Thyroid gland (tissue), 4 donors: ENCODE measurements around the gene GSG1L. TPM values are rescaled to one million over a fixed set of nuclear protein-coding genes. Genes with fewer than 3 reads are reported as not detected.

Source experiments
- DNase-seq, 2 donors: peaks; one replicate each; pipeline ENCODE4 v3.0.0-alpha.2; 2019
- H3K27ac ChIP-seq, 3 donors: fragments of 200-600 bp; sonication (generic); 1 replicate in 2 of 3; 2 replicates in 1 of 3; pipeline ENCODE4 v1.5.1; 2016 to 2019; ENCODE audit warnings: mild to moderate bottlenecking in 1 of 3, moderate library complexity in 1 of 3
- H3K27me3 ChIP-seq: fragments of 200-600 bp; sonication (generic); one replicate; pipeline ENCODE4 v1.5.1; 2019
- H3K36me3 ChIP-seq, 2 donors: fragments of 200-600 bp; sonication (generic); one replicate each; pipeline ENCODE4 v1.5.1; 2016 to 2019
- H3K4me1 ChIP-seq, 2 donors: fragments of 200-600 bp; sonication (generic); one replicate each; pipeline ENCODE4 v1.5.1; 2017 to 2019
- H3K4me3 ChIP-seq, 3 donors: fragments of 200-600 bp; sonication (generic); replicated peaks in 1 of 3; 1 replicate in 2 of 3; 2 replicates in 1 of 3; pipeline ENCODE4 v1.5.1; 2016; ENCODE audit warnings: mild to moderate bottlenecking in 1 of 3
- H3K9me3 ChIP-seq: fragments of 200-600 bp; sonication (generic); one replicate; pipeline ENCODE4 v1.5.1; 2017
- POLR2A ChIP-seq, 2 donors: fragments of 450-650 bp; IDR thresholded peaks; one replicate each; pipeline ENCODE4 v1.6.1; 2017; ENCODE audit warnings: antibody characterized with exemption in 2 of 2, mild to moderate bottlenecking in 2 of 2, moderate library complexity in 1 of 2
- WGBS, 2 donors: methylation state at CpG; one replicate each; pipeline ENCODE4 v1.1.5; 2017; 5-methylcytosine and 5-hydroxymethylcytosine counted together
- intact Hi-C: fragments of 100-400 bp; cut with DNase I; formaldehyde crosslinking; loops from one replicate; pipeline ENCODE4 v1.15.1; 2023
- total RNA-seq, 4 donors: library from RNA; depleted of rRNA; stranded (reverse); fragments of >200 nt; gene quantifications; one replicate each; pipeline ENCODE4 v1.2.3, GENCODE V29; 2016
- TF ChIP-seq, protein P1 (sequence below), 6 experiments: fragments of 200-600 bp in 3 of 6; fragments of 450-650 bp in 3 of 6; sonication (generic) in 3 of 6; IDR thresholded peaks; one replicate each; pipeline ENCODE4 v1.5.1; 2016 to 2019; ENCODE audit warnings: antibody characterized with exemption in 6 of 6, mild to moderate bottlenecking in 2 of 6, inconsistent platforms in 1 of 6, moderate library complexity in 1 of 6

The GSG1L gene
- total RNA-seq, 4 donors from 2014 or later = not detected

DNA sequence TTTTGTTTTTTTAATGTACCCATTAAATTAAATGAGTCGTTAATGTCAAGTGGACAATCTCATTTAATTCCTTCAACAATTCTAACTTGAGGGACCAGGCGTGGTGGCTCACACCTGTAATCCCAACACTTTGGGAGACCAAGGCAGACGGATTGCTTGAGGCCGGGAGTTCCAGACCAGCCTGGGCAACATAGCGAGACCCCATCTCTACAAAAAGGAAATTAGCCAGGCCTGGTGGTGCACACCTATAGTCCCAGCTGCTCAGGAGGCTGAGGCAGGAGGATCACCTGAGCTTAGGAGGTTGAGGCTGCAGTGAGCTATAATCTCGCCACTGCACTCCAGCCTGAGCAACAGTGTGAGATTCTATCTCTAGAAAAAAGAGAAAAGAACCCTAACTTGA, 20.7 kb upstream of the GSG1L start:
- Histone ChIP-seq H3K36me3 (no peaks in the 10 kb centered on the region), H3K9me3 (no peaks in the 10 kb centered on the region), H3K27me3 (no peaks in the 10 kb centered on the region), H3K4me3 (no peak overlapping the region), H3K27ac (no peak overlapping the region), H3K4me1 (no peaks in the 10 kb centered on the region)
- 95% methylated on average over 6 of the region's 6 CpGs for WGBS, 2 donors
- DNase-seq = no peak
- TF ChIP-seq POLR2A (IDR thresholded peaks at IDR 0.05) = no peak
- TF ChIP-seq, protein P1, sequence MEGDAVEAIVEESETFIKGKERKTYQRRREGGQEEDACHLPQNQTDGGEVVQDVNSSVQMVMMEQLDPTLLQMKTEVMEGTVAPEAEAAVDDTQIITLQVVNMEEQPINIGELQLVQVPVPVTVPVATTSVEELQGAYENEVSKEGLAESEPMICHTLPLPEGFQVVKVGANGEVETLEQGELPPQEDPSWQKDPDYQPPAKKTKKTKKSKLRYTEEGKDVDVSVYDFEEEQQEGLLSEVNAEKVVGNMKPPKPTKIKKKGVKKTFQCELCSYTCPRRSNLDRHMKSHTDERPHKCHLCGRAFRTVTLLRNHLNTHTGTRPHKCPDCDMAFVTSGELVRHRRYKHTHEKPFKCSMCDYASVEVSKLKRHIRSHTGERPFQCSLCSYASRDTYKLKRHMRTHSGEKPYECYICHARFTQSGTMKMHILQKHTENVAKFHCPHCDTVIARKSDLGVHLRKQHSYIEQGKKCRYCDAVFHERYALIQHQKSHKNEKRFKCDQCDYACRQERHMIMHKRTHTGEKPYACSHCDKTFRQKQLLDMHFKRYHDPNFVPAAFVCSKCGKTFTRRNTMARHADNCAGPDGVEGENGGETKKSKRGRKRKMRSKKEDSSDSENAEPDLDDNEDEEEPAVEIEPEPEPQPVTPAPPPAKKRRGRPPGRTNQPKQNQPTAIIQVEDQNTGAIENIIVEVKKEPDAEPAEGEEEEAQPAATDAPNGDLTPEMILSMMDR (IDR thresholded peaks at IDR 0.05) = no peak
- intact Hi-C loops = no loop called here

DNA sequence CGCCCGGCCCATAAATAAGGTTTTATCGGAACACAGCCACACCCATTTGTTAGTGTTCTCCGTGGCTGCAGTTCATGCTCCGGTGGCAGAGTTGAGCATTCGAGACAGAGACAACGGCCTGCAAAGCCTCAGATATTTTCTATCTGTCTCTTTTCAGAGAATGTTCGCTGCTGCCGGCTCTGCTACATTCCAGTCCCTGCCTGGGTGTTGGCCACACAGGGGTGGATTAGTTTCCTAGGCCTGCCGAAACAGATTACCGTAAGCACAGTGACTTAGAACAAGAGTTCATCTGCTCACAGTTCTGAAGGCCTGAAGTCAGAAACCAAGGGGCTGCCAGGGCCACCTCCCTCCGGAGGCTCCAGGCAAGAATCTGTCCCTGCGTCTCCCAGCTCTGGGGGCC, 19.1 kb upstream of the GSG1L start:
- Histone ChIP-seq H3K36me3 (no peaks in the 10 kb centered on the region), H3K27me3 (no peaks in the 10 kb centered on the region), H3K9me3 (no peaks in the 10 kb centered on the region), H3K27ac (no peak overlapping the region), H3K4me3 (no peak overlapping the region), H3K4me1 (no peaks in the 10 kb centered on the region)
- DNase-seq = no peak
- WGBS, 2 donors = 79 to 89% methylated on average over 9 to 13 of the region's 13 CpGs
- TF ChIP-seq, protein P1 (IDR thresholded peaks at IDR 0.05) = no peak
- TF ChIP-seq POLR2A (IDR thresholded peaks at IDR 0.05) = no peak
- intact Hi-C loops = no loop called here

DNA sequence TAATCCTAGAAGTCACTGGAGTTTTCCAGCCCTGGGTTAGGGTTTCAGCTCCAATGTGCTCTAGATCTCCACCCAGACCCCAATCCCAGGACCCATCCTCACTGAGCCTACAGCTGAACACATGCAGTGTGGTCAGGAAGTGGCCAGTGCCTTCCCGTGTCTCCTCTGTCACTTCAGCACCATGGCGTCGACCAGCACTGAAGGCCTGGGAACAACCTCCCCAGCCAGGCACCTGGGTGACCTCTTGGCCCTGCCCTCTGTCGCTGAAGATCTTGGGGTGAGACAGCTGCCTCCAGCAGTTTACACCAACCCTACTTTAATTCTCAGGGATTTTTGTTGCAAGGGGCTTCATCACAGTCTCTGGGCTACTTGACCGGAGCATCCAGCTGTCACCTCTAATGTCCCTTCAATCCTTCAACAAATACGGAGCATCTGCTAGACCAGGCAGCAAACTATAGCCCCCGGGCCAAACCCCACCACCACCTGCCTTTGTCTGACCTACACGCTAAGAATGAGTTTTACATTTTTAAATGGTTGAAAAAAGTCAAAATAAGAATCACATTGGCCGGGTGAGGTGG, 18.0 kb upstream of the GSG1L start:
- Histone ChIP-seq H3K27me3 (no peaks in the 10 kb centered on the region), H3K36me3 (no peaks in the 10 kb centered on the region), H3K4me1 (no peaks in the 10 kb centered on the region), H3K9me3 (no peaks in the 10 kb centered on the region), H3K4me3 (no peak overlapping the region), H3K27ac (no peak overlapping the region)
- no peak for TF ChIP-seq POLR2A (IDR thresholded peaks at IDR 0.05)
- TF ChIP-seq, protein P1 (IDR thresholded peaks at IDR 0.05) = no peak
- no peak for DNase-seq
- intact Hi-C loops = no loop called here
- WGBS, 2 donors = 79 to 84% methylated on average over 9 of the region's 9 CpGs

DNA sequence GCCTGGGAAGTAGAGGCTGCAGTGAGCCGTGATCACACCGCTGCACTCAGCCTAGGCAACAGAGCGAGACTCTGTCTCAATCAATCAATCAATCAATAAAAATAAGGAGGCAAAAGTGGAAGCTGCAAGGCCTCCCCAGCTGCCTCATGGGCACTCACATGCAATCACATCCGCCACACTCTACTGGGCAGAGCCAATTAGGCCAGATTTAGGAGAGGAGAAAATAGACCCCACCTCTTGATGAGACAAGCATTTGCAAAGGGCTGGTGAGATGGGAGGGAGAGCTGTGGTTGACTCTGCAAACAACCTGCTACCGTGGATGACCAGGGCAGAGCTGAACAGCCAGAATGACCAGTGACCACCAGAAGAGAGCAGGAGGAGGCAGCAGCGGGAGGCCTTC, 14.7 kb upstream of the GSG1L start:
- no peaks in the 10 kb centered on the region for H3K9me3 ChIP-seq
- H3K4me1 ChIP-seq = no peaks in the 10 kb centered on the region
- H3K27me3 ChIP-seq = no peaks in the 10 kb centered on the region
- WGBS, 2 donors = 73 to 81% methylated on average over 6 of the region's 6 CpGs
- TF ChIP-seq, protein P1 (IDR thresholded peaks at IDR 0.05) = no peak
- no peak for TF ChIP-seq POLR2A (IDR thresholded peaks at IDR 0.05)
- intact Hi-C loops = no loop called here
- no peak overlapping the region for H3K4me3 ChIP-seq
- H3K27ac ChIP-seq = no peak overlapping the region
- H3K36me3 ChIP-seq = no peaks in the 10 kb centered on the region
- no peak for DNase-seq

DNA sequence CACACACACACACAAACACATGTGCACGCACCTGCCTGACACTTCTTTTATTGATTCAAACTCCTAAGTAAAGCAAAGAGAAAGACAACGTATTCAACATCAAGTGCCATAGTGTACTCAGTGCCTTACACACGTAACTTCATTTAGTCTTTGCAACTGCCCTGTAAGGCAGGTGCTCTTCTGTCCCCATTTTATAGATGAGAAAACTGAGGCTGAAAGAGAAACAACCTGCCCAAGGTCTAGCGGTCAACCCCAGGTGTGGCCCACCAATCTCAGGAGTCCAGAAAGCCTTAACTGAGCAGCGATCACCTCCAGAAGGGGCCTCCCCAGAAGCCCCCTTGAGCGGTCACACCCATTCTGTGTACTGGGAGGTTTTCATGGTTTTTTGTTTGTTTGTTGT, 10.3 kb upstream of the GSG1L start:
- H3K4me1 ChIP-seq = no peaks in the 10 kb centered on the region
- no peak overlapping the region for H3K27ac ChIP-seq
- 93 to 95% methylated on average over 6 of the region's 6 CpGs for WGBS, 2 donors
- no peaks in the 10 kb centered on the region for H3K9me3 ChIP-seq
- no peak overlapping the region for H3K4me3 ChIP-seq
- no peaks in the 10 kb centered on the region for H3K27me3 ChIP-seq
- intact Hi-C loops = no loop called here
- no peak for DNase-seq
- TF ChIP-seq, protein P1 (IDR thresholded peaks at IDR 0.05) = no peak
- no peak for TF ChIP-seq POLR2A (IDR thresholded peaks at IDR 0.05)
- no peaks in the 10 kb centered on the region for H3K36me3 ChIP-seq
